ENCODE data around the gene PPP1R37. TPM values are rescaled to one million over a fixed set of nuclear protein-coding genes. Genes with fewer than 3 reads are reported as not detected.

Gene PPP1R37
- total and polyA plus RNA-seq, 2 of the 13 experiments (the other 11 are each of a cell fraction or from before 2014, with no cell fraction given) = 9.0 to 14.3 TPM

GRCh38 chr19:45076029-45076850 lies 16.7 kb upstream of the PPP1R37 start, which contains the start of gene ZNF296 (continued):
- TF ChIP-seq RFXAP (CRISPR knock-in tag; IDR thresholded peaks at IDR 0.05; ENCODE audit: borderline replicate concordance) (0 out of 2 replicates have a peak, but pooled peaks have one; percentile 55), GATAD2A (CRISPR knock-in tag; IDR thresholded peaks at IDR 0.05) (no peak), ZNF773 (CRISPR knock-in tag; IDR thresholded peaks at IDR 0.05; ENCODE audit: borderline replicate concordance) (no peak), LBX2 (CRISPR knock-in tag; IDR thresholded peaks at IDR 0.05; ENCODE audit: borderline replicate concordance) (peak; percentile 63; the same call in 1 of the 2 replicates), MED1 (CRISPR knock-in tag; IDR thresholded peaks at IDR 0.05) (peak; percentile 49), CBFB (CRISPR knock-in tag; IDR thresholded peaks at IDR 0.05) (no peak), ZNF550 (CRISPR knock-in tag; IDR thresholded peaks at IDR 0.05; ENCODE audit: borderline replicate concordance) (no peak), ZNF121 (CRISPR knock-in tag; IDR thresholded peaks at IDR 0.05) (no peak), ZNF557 (CRISPR knock-in tag; IDR thresholded peaks at IDR 0.05) (no peak), SMAD1 (CRISPR knock-in tag; IDR thresholded peaks at IDR 0.05; ENCODE audit: borderline replicate concordance, low read depth) (no peak), AHR (CRISPR knock-in tag; IDR thresholded peaks at IDR 0.05) (0 out of 2 replicates have a peak, but pooled peaks have one; percentile 39), AKAP8 (CRISPR knock-in tag; IDR thresholded peaks at IDR 0.05) (0 out of 2 replicates have a peak, but pooled peaks have one; percentile 57), TBX3 (IDR thresholded peaks at IDR 0.05; ENCODE audit: borderline replicate concordance) (no peak), ZNF790 (CRISPR knock-in tag; IDR thresholded peaks at IDR 0.05; ENCODE audit: borderline replicate concordance) (0 out of 2 replicates have a peak, but pooled peaks have one; percentile 37), KLF9 (CRISPR knock-in tag; IDR thresholded peaks at IDR 0.05; ENCODE audit: low read depth) (no peak), ZSCAN25 (CRISPR knock-in tag; IDR thresholded peaks at IDR 0.05) (peak; percentile 8; the same call in 1 of the 2 replicates), ZNF709 (CRISPR knock-in tag; IDR thresholded peaks at IDR 0.05) (no peak), KDM3A (CRISPR knock-in tag; IDR thresholded peaks at IDR 0.05; ENCODE audit: low read depth) (no peak), UBTF (CRISPR knock-in tag; IDR thresholded peaks at IDR 0.05) (peak; percentile 88; the same call in 1 of the 2 replicates), ZNF235 (CRISPR knock-in tag; IDR thresholded peaks at IDR 0.05; ENCODE audit: borderline replicate concordance) (no peak; the same call in 1 of the 2 replicates), ASH2L (IDR thresholded peaks at IDR 0.05; ENCODE audit: insufficient read length, low read depth, low read length) (peak; percentile 61)
- TF ChIP-seq, protein P1, sequence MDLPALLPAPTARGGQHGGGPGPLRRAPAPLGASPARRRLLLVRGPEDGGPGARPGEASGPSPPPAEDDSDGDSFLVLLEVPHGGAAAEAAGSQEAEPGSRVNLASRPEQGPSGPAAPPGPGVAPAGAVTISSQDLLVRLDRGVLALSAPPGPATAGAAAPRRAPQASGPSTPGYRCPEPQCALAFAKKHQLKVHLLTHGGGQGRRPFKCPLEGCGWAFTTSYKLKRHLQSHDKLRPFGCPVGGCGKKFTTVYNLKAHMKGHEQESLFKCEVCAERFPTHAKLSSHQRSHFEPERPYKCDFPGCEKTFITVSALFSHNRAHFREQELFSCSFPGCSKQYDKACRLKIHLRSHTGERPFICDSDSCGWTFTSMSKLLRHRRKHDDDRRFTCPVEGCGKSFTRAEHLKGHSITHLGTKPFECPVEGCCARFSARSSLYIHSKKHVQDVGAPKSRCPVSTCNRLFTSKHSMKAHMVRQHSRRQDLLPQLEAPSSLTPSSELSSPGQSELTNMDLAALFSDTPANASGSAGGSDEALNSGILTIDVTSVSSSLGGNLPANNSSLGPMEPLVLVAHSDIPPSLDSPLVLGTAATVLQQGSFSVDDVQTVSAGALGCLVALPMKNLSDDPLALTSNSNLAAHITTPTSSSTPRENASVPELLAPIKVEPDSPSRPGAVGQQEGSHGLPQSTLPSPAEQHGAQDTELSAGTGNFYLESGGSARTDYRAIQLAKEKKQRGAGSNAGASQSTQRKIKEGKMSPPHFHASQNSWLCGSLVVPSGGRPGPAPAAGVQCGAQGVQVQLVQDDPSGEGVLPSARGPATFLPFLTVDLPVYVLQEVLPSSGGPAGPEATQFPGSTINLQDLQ (CRISPR knock-in tag; IDR thresholded peaks at IDR 0.05) = no peak; the same call in 1 of the 2 replicates
- TF ChIP-seq, protein P2, sequence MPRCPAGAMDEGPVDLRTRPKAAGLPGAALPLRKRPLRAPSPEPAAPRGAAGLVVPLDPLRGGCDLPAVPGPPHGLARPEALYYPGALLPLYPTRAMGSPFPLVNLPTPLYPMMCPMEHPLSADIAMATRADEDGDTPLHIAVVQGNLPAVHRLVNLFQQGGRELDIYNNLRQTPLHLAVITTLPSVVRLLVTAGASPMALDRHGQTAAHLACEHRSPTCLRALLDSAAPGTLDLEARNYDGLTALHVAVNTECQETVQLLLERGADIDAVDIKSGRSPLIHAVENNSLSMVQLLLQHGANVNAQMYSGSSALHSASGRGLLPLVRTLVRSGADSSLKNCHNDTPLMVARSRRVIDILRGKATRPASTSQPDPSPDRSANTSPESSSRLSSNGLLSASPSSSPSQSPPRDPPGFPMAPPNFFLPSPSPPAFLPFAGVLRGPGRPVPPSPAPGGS (CRISPR knock-in tag; IDR thresholded peaks at IDR 0.05) = 0 out of 2 replicates have a peak, but pooled peaks have one; percentile 49

All from HepG2 (cell line).